Heart right ventricle (tissue), 16 donors: Measurements from ENCODE around the gene DAPK1. TPM values are rescaled to one million over a fixed set of nuclear protein-coding genes. Genes with fewer than 3 reads are reported as not detected.
"Not testable (repeated sequence)": the region's sequence is repeated elsewhere in the genome, so short reads cannot be mapped to it uniquely, and the experiment has no call there.

ENCODE experiments used
- ATAC-seq, 8 donors: fragments of 200-7000 bp; cut with Tn5 transposase; one replicate each; pipeline ENCODE4 v1.9.1; 2020; ENCODE audit warnings: mild to moderate bottlenecking in 8 of 8, moderate library complexity in 8 of 8, moderate number of reproducible peaks in 1 of 8
- DNase-seq, 2 donors: peaks; one replicate each; pipeline ENCODE4 v3.0.0-alpha.2; 2020
- H3K27ac ChIP-seq, 10 donors: fragments of 200-600 bp; sonication (generic) in 2 of 10; one replicate each; pipeline versions ENCODE4 v1.5.0 to v1.8.0; 2020 to 2022; ENCODE audit warnings: mild to moderate bottlenecking in 3 of 10
- H3K27me3 ChIP-seq, 7 donors: fragments of 200-600 bp; one replicate each; pipeline ENCODE4 v1.8.0; 2021 to 2022; ENCODE audit warnings: mild to moderate bottlenecking in 2 of 7
- H3K36me3 ChIP-seq, 9 donors: fragments of 200-600 bp; sonication (generic) in 1 of 9; one replicate each; pipeline versions ENCODE4 v1.5.0 to v1.8.0; 2020 to 2022; ENCODE audit warnings: mild to moderate bottlenecking in 2 of 9
- H3K4me1 ChIP-seq, 9 donors: fragments of 200-600 bp; sonication (generic) in 1 of 9; one replicate each; pipeline versions ENCODE4 v1.5.0 to v1.8.0; 2020 to 2022; ENCODE audit warnings: mild to moderate bottlenecking in 4 of 9
- H3K4me3 ChIP-seq, 10 donors: fragments of 200-600 bp; sonication (generic) in 2 of 10; one replicate each; pipeline versions ENCODE4 v1.5.0 to v1.8.0; 2020 to 2022; ENCODE audit warnings: mild to moderate bottlenecking in 7 of 10, moderate library complexity in 2 of 10
- H3K9me3 ChIP-seq, 11 donors: fragments of 200-600 bp in 10 of 11; sonication (generic) in 2 of 11; one replicate each; pipeline versions ENCODE4 v1.5.0 to v1.8.0; 2013 to 2022; ENCODE audit warnings: mild to moderate bottlenecking in 2 of 11, control low read depth in 1 of 11, moderate library complexity in 1 of 11
- CTCF ChIP-seq, 9 donors: fragments of 200-600 bp; sonication (generic) in 2 of 9; IDR thresholded peaks; one replicate each; pipeline versions ENCODE4 v1.5.0 to v1.8.0; 2021 to 2022; ENCODE audit warnings: antibody characterized with exemption in 9 of 9, mild to moderate bottlenecking in 5 of 9, moderate library complexity in 1 of 9
- WGBS, 2 donors: extraction: QIAGEN DNeasy Blood & Tissue Kit; methylation state at CpG; one replicate each; pipeline ENCODE4 v1.1.7; 2013; ENCODE audit warnings: inconsistent platforms in 1 of 2; 5-methylcytosine and 5-hydroxymethylcytosine counted together
- intact Hi-C, 10 donors: fragments of 100-400 bp; cut with DNase I; formaldehyde crosslinking; loops; one replicate each; pipeline versions ENCODE4 v1.11.1 to v1.14.2; 2022
- polyA plus RNA-seq, 2 donors: library from polyadenylated mRNA; stranded (reverse); fragments of 200-250 nt; gene quantifications; one replicate each; pipeline ENCODE4 v1.2.3, GENCODE V29; 2013
- total RNA-seq, 10 donors: library from RNA; stranded (reverse); fragmentation: NEBNext Ultra II Directional in 3 of 10; extraction: Animal tissue kit (Norgen Biotek cat#: 25700) in 3 of 10; gene quantifications; one replicate each; pipeline versions ENCODE4 v1.2.1 to v1.2.4, GENCODE V29; 2021 to 2023
- donor health status: Arrhythmogenic right ventricular cardiomyopathy.
- donor health status: ischemic (EF 13 %, LVEDD 7.1; RV severe dilation, severe dysfunction).
- donor health status: healthy with polysubstance abuse.
- donor health status: DM: no; HTN: yes; CAD: no.
- donor health status: DM: no; HTN: no; CAD: no.
- donor health status: ischemic (EF 25% LVEDD 6.9; RV normal size, moderate dysfunction).
- donor health status: ischemic (EF 25% LVEDD 5.7; RV mildly dilated, moderate dysfunction).
- donor health status: healthy.
- donor health status: DM: yes; HTN: yes; CAD: no.
- donor health status: Ischemic cardiomyopathy.
- donor health status: ischemic (EF 35%, LVEDD 5.7; RV mildly dilated, moderate dysfunction).
- donor health status: nonischemic (EF 11% LVEDD 7.7; RV severe dilation, severe dysfunction).
- donor health status: DM: yes; HTN: yes; CAD: no.
- donor health status: PGD.
- donor health status: ischemic (EF 29% LVEDD 5.4; RV normal size, mild dysfunction).
- donor health status: nonischemic (EF 23%, LVEDD 6.1; RV moderate dilation, normal function).

Gene DAPK1
- total and polyA plus RNA-seq, 12 donors: 1.1 to 15.5 (median 4.2) TPM

DNA sequence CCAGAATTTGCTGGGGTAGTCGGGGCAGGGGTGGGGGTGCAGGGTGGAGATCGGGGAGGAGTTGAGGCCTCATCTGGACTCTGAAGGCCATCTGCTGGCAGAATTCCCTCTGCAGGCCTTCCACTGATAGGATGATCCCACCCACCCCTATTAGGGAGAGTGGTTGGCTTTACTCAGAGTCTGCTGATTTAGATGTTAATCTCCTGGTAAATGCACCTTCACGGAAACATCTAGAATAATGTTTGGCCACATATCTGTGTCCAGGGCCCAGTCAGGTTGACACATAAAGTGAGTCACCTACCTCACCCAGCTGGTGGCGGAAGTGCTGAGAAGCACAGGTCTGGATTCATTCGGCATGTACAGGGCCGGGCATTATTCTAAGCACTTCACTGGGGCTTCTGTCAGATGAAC, 50.0 kb downstream of the DAPK1 start:
- Histone ChIP-seq H3K9me3 (peaks cover 0 to 3% (median 0%) of the 10 kb centered on the region in 11 donors), H3K36me3 (no peaks in the 10 kb centered on the region), H3K27ac (no peak overlapping the region), H3K4me1 (no peaks in the 10 kb centered on the region), H3K27me3 (no peaks in the 10 kb centered on the region), H3K4me3 (no peak overlapping the region)
- intact Hi-C loops: no loop called here
- WGBS, 2 donors: 77 to 89% methylated on average over 6 of the region's 6 CpGs
- DNase-seq (no peak), ATAC-seq (no peak)
- TF ChIP-seq CTCF (IDR thresholded peaks at IDR 0.05): no peak

DNA sequence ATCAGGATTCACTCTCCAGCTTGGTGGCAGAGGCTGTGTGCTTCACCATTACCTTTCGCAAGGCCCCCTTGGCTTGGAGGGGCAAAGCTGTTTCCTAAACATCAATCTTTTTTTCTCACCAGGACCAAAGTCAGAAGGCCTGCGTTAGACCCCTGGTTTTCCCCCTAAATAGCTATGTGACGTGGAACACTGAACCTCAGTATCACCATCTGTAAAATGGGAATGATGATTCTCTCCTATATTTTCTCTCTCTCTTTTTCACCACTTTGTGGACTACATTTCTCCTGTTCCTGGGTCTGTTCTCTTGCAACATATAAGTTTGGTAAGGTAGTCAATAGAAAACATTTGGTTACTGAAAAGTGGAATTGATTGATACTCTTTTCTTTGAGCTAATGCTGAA, 50.5 kb downstream of the DAPK1 start:
- ATAC-seq (no peak), DNase-seq (no peak)
- TF ChIP-seq CTCF (IDR thresholded peaks at IDR 0.05): no peak
- H3K9me3 ChIP-seq: peaks cover 0 to 3% (median 0%) of the 10 kb centered on the region in 11 donors
- WGBS, 2 donors: 96 to 97% methylated on average over 3 of the region's 3 CpGs
- H3K36me3 ChIP-seq: no peaks in the 10 kb centered on the region
- H3K27ac ChIP-seq: no peak overlapping the region
- H3K4me3 ChIP-seq: no peak overlapping the region
- intact Hi-C loops: no loop called here
- H3K4me1 ChIP-seq: peaks cover 0 to 1% (median 0%) of the 10 kb centered on the region in 9 donors
- H3K27me3 ChIP-seq: no peaks in the 10 kb centered on the region

GRCh38 chr9:87549088-87549487, 51.4 kb downstream of the DAPK1 start:
- H3K4me1 ChIP-seq: peaks cover 0 to 11% (median 0%) of the 10 kb centered on the region in 9 donors
- H3K4me3 ChIP-seq, H3K36me3 ChIP-seq, H3K27me3 ChIP-seq, H3K9me3 ChIP-seq, ATAC-seq, DNase-seq, H3K27ac ChIP-seq, intact Hi-C loops: not testable (repeated sequence)
- WGBS, 2 donors: 78 to 83% methylated on average over 2 of the region's 2 CpGs

DNA sequence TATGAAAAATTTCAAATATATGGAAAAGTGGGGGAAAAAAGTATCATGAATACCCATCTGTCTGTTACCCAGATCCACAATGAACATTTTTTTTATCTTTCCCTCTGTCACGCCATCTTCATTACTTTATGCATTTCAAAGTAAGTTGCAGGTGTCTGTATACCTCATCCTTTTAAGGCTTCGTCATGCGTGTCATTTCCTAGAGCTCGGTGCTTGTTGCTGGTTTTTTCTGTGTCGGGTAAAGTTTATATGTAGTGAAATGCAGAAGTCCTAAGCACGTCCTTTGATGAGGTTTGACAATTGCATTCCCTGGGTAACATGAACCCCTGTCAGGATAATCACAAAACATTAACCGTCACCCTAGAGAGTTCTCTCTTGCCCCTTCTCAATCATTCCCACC, 52.1 kb downstream of the DAPK1 start:
- Histone ChIP-seq H3K9me3 (peaks cover 0 to 3% (median 0%) of the 10 kb centered on the region in 11 donors), H3K4me1 (peaks cover 0 to 18% (median 0%) of the 10 kb centered on the region in 9 donors), H3K4me3 (no peak overlapping the region), H3K27me3 (no peaks in the 10 kb centered on the region), H3K27ac (no peak overlapping the region), H3K36me3 (no peaks in the 10 kb centered on the region)
- intact Hi-C loops: no loop called here
- 92 to 96% methylated on average over 7 of the region's 7 CpGs for WGBS, 2 donors
- no peak for TF ChIP-seq CTCF (IDR thresholded peaks at IDR 0.05)
- DNase-seq (no peak), ATAC-seq (no peak)

DNA sequence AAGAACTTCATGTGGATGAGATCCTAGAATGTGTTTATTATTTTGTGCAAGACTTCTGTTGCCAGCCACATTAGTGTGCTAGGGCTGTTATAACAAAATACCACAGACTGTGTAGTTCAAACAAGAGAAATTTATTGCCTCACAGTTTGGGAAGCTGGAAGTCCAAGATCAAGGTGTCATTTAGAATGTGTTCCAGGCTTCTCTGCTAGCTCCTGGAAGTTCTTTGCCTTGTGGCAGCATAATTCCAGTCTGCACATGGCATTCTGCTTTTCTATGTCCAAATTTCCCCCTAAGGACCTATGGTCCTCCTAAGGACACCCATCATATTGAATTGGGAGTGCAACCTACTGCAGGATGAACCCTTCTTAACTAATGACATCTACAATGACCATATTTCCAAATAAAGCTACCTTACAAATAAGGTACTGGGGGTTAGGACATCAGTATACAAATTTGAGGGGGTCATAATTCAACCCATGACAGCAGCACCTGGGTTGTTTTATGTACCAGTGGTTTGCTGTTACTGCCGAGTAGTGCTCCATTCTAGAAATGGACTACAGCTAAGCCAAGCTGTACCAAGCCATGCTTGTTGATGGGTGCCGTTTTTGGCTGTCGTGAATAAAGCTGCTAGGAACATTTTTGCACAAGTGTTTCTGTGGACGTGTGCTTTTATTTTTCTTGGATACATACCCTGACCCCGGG, 52.7 kb downstream of the DAPK1 start:
- no peak for ATAC-seq
- Histone ChIP-seq H3K4me1 (peaks cover 0 to 24% (median 0%) of the 10 kb centered on the region in 9 donors), H3K9me3 (peaks cover 0 to 3% (median 0%) of the 10 kb centered on the region in 11 donors), H3K36me3 (no peaks in the 10 kb centered on the region), H3K27me3 (no peaks in the 10 kb centered on the region), H3K27ac (no peak overlapping the region), H3K4me3 (no peak overlapping the region)
- WGBS, 2 donors: 82 to 88% methylated on average over 5 of the region's 5 CpGs
- DNase-seq: no peak
- TF ChIP-seq CTCF (IDR thresholded peaks at IDR 0.05): no peak
- intact Hi-C loops: no loop called here
